ENCODE results near the gene CBX3.

DNA sequence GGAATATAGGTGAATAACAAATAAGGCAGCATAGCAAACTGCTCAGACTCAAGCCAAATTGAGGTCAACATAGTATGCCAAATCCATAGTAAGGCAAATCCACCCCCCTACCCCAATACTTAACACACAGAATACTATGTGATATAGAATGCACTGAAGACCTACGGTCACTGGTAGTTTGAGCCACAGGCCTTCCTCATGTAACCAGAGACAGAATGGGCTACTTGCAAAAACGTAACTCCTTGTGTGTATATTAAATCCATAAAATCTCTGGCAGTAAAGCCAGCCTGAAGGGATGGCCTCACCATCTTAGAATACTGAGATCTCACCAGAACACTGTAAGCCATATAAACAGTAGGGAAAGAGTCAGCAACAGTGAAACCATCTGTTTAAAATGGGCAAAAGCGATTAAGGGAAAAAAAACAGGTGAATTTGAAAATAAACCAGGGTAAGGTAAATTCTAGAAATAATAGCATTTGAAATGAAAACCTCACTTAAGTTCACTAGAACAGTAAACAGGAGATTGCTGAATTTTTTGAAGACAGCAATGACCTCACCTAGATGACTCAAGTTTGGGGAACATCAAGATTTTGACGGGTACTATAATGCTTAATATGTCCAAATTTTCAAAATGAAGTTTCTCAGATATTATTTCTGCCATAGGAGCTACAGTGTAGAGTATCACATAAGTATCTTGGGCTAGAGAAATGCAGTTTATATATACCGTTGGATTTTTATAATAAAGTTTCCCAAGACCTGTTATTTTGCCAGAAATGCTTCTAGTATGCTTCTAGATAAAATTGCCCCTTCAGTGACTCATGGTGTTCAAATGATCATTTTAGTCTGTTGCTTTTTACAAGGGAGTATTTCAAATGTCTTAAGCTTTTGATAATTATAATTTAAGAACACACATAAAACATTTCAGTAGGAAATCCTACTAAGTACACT lies 14.9 kb upstream of the CBX3 start:
- no peak for TF ChIP-seq POLR2A (IDR thresholded peaks at IDR 0.05; ENCODE audit: low read depth)
- TF ChIP-seq, protein P1, sequence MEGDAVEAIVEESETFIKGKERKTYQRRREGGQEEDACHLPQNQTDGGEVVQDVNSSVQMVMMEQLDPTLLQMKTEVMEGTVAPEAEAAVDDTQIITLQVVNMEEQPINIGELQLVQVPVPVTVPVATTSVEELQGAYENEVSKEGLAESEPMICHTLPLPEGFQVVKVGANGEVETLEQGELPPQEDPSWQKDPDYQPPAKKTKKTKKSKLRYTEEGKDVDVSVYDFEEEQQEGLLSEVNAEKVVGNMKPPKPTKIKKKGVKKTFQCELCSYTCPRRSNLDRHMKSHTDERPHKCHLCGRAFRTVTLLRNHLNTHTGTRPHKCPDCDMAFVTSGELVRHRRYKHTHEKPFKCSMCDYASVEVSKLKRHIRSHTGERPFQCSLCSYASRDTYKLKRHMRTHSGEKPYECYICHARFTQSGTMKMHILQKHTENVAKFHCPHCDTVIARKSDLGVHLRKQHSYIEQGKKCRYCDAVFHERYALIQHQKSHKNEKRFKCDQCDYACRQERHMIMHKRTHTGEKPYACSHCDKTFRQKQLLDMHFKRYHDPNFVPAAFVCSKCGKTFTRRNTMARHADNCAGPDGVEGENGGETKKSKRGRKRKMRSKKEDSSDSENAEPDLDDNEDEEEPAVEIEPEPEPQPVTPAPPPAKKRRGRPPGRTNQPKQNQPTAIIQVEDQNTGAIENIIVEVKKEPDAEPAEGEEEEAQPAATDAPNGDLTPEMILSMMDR (IDR thresholded peaks at IDR 0.05), result no peak

Data from esophagus muscularis mucosa (tissue), 3 donors.